HG03469 (cell line): ENCODE data around the gene TCEAL3.
"Not testable (repeated sequence)": the region's sequence is repeated elsewhere in the genome, so short reads cannot be mapped to it uniquely, and the experiment has no call there.

Experiments used
- ATAC-seq: cut with Tn5 transposase; IDR thresholded peaks from one replicate; pipeline ENCODE4 v1.9.1; 2021; ENCODE audit warnings: mild to moderate bottlenecking, moderate library complexity, moderate number of reproducible peaks; ENCODE audit not compliant: unreplicated experiment

TCEAL3 gene

DNA sequence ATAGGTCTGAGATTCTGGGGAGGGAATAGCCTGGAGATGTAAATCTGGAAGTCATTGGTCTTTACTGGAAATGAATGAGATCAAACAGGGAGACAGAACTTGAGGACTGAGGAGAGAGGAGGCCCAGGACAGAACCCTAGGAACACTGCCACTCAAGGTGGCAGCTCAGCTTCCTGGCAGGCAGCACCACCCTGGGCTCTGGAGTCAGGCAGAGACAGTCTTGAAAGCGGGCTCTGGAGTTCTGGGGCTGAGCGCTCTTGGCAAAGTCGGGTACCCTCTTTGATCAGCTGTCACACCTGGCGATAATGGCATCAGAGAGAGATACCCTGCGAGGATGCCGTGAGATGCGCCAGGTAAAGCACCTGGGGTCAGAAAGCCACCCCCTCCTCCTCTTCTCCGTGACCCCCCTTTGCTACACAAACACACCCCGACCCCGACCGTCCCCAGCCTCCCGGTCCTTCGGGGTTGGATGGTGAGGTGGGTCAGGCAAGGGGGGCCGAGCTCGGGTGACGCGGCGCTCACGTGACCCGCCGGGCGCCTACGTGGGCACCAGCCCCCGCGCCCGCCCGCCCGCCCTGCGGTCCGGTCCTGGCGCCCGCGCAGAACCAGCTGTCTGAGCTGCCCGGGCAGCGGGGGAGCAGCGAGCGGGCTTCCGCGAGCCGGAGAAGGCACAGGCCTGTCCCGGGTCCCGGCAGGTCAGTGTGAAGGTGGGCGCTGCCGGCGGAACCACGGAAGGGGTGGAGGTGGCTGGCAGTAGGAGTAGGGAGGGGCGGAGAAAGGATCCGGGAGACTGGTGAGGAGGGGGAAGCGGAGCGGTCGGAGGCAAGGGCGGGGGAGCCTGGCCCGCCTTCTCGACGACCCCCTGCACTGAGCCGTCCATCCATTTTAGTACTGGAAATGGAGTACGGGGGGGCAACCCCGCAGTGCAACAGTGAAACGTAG lies at the start of gene TCEAL3:
Gene TCEAL3 (plus strand): TSS at position 600 of the 942 bp plus-strand sequence. CDS start 1,102 bp downstream, outside the sequence.
- ATAC-seq = peak; percentile 62

DNA sequence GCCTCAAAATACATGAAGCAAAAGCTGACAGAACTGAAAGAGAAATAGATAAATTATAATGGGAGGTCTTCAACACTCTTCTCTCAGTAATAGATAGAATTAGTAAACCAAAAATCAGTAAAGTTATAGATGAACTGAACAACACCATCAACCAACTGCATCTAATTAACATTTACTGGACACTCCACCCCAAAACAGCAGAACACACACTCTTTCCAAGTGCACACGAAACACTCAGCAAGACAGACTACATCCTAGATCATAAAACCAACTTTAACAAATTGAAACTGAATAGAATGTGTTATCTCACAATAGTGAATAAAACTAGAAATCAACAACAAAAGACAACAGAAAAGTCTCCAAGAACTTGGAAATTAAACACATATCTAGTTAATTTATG lies 47.5 kb upstream of the TCEAL3 start:
- no peak for ATAC-seq

DNA sequence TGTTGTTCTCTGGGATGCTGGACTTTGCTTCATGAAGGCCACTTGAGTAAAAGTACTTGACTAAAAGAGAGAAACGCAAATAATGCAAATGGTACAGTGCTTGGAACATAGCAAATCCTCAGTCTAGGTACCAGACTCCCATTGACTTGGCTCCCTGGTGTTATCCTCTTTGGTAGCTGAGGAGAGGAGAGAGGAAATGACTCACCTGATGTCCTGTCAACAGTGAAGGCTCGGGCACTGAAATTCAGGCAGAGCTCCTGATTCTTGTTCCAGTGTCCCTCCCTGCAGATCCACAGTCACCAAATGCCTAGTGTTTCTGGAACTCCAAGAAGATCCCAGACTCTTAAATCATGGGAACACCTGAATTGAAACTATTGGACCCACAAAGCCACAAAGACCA lies 45.0 kb upstream of the TCEAL3 start:
- ATAC-seq = no peak

DNA sequence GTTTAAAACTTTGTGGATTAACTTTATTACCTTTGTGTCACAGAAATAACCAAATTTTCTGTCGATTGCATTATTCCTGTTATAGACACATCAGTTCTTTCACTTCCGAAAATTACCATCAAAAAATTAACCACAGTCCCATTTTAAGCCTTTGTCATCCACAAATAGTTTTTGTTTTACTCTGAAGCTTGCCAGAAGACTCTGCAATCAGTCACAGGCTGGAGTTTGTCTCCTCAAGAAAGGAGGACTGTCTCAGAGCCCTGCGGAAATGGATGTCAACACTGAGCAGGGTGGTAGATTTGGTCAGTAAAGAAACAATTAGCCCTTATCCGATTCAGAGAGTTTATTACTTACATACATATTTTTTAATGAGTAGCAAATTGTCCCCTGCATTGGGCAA lies 42.6 kb upstream of the TCEAL3 start:
- peak; percentile 74 for ATAC-seq

DNA sequence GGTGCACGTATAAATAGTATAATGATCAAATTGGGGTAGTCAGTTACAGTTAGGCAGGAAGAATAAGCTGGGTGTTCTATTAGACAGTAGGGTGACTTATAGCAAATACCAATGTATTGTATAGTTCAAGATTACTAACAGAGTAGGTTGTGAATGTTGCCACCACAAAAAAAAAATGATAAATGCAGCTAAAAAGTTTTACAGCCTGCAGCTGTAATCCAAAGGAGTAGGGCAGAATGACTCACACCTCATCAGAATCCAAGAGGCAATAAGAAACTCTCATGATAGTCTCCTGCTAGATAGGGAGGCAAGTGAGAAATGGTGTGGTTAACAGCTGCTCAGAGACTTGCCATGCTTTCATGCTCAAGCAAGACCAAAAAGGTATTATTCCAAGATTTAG lies 42.0 kb upstream of the TCEAL3 start:
- no peak for ATAC-seq

GRCh38 chrX:103571121-103571520 lies 36.6 kb upstream of the TCEAL3 start:
- no peak for ATAC-seq

DNA sequence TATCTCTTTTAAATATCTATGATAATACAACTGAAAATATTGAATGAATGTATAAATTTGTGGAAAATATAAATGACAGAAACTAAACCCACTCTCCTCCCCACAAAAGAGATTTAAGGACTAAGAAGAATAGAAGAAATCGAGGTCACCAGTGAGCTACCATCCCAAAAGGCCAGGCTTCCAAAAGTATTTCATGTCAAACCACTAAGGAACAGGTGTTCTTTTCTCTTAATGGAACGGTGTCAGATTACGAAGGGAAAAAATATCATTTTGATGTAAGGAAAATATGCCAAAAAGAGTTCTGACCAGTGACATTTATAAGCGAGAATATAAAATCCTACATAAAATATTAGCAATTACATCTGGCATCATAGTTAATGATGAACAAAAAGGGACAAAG lies 36.0 kb upstream of the TCEAL3 start:
- no peak for ATAC-seq

- ATAC-seq = no peak
Measured at GRCh38 chrX:103573202-103573601, 34.6 kb upstream of the TCEAL3 start.

DNA sequence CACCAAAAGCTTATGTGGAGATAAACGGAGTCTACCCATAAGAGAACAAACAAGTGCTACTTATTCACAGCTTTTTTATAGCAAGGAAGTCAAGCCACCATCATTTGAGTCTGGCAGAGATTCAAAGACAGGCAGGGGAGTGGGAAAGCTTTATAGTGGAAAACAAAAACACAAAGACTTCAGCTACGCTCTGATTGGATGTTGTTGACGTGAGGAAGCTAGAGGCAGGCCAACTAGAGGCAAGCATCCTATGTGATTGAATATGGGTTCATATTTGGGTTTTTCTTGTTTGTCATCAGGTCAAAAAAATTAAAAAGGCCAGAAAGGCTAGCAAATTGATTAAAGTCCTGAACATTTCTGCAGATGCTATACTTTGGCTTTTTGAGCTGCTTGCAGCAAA lies 23.2 kb upstream of the TCEAL3 start:
- ATAC-seq = no peak

DNA sequence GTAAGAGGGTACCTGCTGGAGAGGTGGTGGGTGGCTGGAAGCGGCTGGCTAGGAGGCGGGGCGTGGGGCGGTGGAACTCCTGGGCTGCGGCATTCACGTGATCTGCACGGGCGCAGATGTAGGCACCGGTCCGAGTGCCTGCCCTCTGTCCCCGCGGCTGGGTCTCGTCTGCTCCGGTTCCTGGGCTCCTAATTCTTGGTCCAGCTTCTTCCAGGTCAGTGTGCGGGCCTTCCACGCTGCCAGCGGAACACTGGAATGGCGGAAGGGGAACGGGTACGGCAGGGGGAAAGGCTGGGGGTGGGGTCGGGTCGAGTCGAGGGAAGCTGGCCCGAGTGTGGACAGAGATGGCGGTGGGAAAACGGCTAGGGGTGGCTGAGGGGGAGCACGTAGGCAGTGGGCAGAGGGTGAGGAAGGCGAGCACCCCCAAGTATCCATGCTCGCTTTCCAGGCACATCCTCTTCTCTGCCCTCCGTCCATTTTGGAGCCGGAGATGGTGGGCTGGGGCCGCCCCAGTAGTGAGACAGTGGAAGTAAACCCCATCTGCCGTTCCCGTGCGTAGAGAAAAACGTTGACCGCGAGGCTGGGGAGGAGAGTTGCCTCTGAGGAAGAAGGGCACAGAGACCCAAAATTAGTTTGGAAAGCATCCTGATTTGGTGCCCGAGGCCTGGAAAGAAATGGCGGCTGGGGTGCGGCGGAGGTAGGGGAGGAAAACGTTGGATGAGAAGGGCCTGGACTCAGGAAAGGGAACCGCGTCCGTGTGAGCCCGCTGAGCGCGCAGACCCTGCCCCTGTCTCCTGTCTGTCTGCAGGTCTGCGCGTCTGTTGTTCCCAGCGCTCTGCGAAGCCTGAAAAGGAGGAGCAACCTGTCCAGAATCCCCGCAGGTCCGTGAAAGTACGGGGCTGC lies 22.1 kb upstream of the TCEAL3 start, which contains the start of gene TCEAL4:
Gene TCEAL4 (plus strand): TSS at position 105 of the 903 bp plus-strand sequence. CDS start 1,161 bp downstream, outside the sequence.
- no peak for ATAC-seq

GRCh38 chrX:103586314-103586646 lies 21.5 kb upstream of the TCEAL3 start:
- ATAC-seq = no peak

DNA sequence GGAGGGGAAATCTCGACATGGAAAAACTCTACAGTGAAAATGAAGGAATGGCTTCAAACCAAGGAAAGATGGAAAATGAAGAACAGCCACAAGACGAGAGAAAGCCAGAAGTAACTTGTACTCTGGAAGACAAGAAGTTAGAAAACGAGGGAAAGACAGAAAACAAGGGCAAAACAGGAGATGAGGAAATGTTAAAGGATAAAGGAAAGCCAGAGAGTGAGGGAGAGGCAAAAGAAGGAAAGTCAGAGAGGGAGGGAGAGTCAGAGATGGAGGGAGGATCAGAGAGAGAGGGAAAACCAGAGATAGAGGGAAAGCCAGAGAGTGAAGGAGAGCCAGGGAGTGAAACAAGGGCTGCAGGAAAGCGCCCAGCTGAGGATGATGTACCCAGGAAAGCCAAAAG lies 21.1 kb upstream of the TCEAL3 start:
- no peak for ATAC-seq

- ATAC-seq = not testable (repeated sequence)
Measured at GRCh38 chrX:103592295-103592694, 15.5 kb upstream of the TCEAL3 start.

DNA sequence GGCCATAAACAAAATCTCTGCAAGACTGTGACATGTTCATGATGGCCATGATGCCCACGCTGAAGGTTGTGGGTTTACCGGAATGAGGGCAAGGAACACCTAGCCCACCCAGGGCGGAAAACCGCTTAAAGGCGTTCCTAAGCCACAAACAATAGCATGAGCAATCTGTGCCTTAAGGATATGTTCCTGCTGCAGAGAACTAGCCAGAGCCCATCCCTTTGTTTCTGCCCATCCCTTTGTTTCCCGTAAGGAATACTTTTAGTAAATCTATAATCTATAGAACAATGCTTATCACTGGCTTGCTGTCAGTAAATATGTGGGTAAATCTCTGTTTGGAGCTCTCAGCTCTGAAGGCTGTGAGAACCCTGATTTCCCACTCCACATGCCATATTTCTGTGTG lies 12.6 kb upstream of the TCEAL3 start:
- ATAC-seq = not testable (repeated sequence)

DNA sequence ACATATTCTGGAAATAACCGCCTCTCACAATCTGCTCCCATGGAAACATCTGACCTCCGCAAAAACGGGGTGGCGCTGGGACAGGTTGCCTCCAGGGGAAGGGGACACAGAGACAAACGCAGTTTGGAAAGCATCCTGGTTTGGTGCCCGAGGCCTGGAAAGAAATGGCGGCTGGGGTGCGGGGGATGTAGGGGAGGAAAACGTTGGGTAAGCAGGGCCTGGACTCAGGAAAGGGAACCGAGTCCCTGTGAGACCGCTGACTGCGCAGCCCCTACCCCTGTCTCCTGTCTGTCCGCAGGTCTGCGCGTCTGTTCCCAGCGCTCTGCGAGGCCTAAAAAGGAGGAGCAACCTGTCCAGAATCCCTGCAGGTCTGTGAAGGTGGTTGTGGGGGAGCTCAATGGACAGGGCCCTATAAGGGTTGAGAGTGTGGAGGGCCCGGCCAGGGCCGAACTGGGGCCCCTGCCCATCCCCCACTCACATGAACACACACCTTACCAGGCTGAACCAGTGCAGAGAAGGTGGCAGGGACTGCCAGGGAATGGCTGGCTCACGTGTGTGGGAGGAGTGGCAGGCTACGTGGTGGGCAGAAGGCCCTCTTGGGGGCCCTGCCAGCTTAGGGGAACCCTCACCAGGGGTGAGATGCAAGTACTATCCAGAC lies 672 bp downstream of the TCEAL3 start:
- no peak for ATAC-seq

DNA sequence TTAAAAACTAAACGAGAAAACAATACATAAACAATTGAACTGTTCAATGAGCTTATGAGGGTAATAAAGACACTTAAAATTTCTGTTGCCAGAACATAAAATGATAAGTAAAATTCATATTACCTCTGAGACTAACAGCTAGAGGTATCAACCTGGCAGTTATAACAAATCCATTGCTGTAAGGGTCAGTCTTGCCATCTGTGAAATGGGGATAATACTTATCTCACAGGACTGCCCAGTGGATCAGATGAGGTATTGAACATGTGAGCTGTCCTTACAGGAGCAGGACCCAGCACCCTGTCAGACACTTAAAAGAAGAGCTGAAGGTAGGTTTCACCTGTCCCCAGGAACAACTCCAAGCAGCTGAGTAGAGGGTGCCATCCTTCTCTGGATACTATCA lies 2.5 kb downstream of the TCEAL3 start:
- no peak for ATAC-seq

DNA sequence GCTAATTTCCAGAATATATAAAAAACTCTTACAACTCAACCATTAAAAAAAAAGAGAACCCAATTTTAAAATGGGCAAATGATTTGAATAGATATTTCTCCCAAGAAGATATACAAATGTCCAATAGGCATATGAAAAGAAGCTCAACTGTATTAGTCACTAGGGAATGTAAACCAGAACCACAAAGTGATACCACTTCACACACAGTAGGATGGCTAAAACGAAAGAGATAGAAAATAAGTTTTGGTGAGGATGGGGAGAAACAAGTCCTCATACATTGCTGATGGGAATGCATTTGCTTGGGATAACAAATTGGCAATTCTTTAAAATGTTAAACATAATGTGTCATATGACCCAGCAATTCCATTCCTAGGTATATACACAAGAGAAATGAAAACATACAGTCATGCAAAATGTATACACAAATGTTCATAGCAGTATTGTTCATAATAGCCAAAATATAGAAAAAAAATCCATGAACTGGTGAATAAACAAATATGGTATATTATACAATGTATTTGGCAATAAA lies 5.7 kb downstream of the TCEAL3 start:
- no peak for ATAC-seq

DNA sequence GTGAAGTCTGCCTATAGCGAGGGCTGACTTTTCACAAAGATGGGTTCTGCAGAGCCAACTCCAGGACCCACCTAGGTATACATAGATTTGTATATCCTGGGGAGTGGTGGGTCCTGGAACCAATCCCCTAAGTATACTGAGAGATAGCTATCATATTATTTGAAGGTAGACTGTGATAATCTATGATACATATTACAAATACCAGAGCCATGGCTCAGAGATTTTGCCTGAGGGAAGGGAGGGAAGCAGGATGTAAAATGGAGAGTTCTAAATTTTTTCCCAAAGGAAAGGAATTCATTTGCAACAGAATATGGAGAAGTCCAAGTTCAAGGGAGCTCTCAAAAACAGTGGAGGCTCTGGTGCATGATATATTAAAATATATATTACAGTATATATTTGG lies 7.2 kb downstream of the TCEAL3 start:
- ATAC-seq = no peak

GRCh38 chrX:103615781-103616371 lies 8.1 kb downstream of the TCEAL3 start:
- ATAC-seq = no peak

GRCh38 chrX:103616676-103617186 lies 9.0 kb downstream of the TCEAL3 start:
- ATAC-seq = no peak
